Skeletal muscle satellite cell (primary cell): ENCODE results near the gene MOCS3.

ENCODE experiments used
- H3K27me3 ChIP-seq: 2 replicates; pipeline ENCODE4 v1.7.0; 2013; ENCODE audit warnings: low read length; ENCODE audit not compliant: control insufficient read depth, insufficient read depth
- H3K36me3 ChIP-seq: 2 replicates; pipeline ENCODE4 v1.7.0; 2013; ENCODE audit warnings: mild to moderate bottlenecking, control low read depth, low read length; ENCODE audit not compliant: insufficient read depth
- H3K4me1 ChIP-seq: 2 replicates; pipeline ENCODE4 v1.7.0; 2013; ENCODE audit warnings: low read length; ENCODE audit not compliant: control insufficient read depth, insufficient read depth
- H3K4me2 ChIP-seq: 2 replicates; pipeline ENCODE4 v1.7.0; 2013; ENCODE audit warnings: mild to moderate bottlenecking, low read length
- H3K4me3 ChIP-seq: 2 replicates; pipeline ENCODE4 v1.7.0; 2013; ENCODE audit warnings: low read length
- H3K9ac ChIP-seq: 2 replicates; pipeline ENCODE4 v1.7.0; 2013; ENCODE audit warnings: mild to moderate bottlenecking, low read depth, low read length, moderate library complexity
- H3K9me3 ChIP-seq: replicated peaks from 2 replicates; pipeline ENCODE4 v1.7.0; 2013; ENCODE audit warnings: mild to moderate bottlenecking, control low read depth, low read length

The MOCS3 gene

DNA sequence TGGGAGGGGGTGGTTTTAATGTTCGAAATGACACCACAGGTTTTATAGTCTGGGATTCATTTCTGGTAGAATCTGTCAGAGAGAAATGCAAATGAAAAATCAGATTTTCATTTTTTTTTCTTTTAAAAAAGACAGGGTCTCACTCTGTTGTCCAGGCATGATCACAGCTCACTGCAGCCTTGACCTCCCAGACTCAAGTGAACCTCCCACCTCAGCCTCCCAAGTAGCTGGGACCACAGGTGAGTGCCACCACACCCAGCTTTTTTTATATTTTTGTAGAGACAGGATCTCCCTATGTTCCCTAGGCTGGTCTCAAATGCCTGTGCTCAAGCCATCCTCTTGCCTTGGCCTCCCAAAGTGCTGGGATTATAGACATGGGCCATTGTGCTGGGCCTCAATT lies 25.0 kb upstream of the MOCS3 start:
- no peak overlapping the region for H3K4me3 ChIP-seq

DNA sequence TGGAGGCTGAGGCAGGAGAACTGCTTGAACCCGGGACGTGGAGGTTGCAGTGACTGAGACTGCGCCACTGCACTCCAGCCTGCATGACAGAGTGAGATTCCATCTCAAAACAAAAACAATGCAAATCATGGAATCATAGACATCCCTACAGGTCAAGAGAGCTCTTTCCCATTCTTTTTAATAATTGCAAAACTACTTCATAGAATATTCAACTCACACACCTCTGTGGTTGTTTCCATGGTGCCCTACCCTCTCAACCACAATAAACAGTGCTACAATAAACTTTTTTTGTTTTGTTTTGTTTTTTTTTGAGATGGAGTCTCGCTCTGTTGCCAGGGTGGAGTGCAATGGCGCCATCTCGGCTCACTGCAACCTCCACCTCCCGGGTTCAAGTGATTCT lies 15.5 kb upstream of the MOCS3 start:
- H3K36me3 ChIP-seq: peaks cover 55% of the 10 kb centered on the region
- no peaks in the 10 kb centered on the region for H3K9me3 ChIP-seq
- H3K4me2 ChIP-seq: no peak overlapping the region
- H3K27me3 ChIP-seq: no peaks in the 10 kb centered on the region
- no peak overlapping the region for H3K9ac ChIP-seq
- H3K4me1 ChIP-seq: no peaks in the 10 kb centered on the region
- H3K4me3 ChIP-seq: no peak overlapping the region

More for the DNA sequence above, 25.0 kb upstream of the MOCS3 start:
- no peaks in the 10 kb centered on the region for H3K9me3 ChIP-seq
- no peak overlapping the region for H3K9ac ChIP-seq
- H3K4me1 ChIP-seq: peaks cover 17% of the 10 kb centered on the region
- no peaks in the 10 kb centered on the region for H3K27me3 ChIP-seq
- H3K36me3 ChIP-seq: peaks cover 40% of the 10 kb centered on the region
- no peak overlapping the region for H3K4me2 ChIP-seq

DNA sequence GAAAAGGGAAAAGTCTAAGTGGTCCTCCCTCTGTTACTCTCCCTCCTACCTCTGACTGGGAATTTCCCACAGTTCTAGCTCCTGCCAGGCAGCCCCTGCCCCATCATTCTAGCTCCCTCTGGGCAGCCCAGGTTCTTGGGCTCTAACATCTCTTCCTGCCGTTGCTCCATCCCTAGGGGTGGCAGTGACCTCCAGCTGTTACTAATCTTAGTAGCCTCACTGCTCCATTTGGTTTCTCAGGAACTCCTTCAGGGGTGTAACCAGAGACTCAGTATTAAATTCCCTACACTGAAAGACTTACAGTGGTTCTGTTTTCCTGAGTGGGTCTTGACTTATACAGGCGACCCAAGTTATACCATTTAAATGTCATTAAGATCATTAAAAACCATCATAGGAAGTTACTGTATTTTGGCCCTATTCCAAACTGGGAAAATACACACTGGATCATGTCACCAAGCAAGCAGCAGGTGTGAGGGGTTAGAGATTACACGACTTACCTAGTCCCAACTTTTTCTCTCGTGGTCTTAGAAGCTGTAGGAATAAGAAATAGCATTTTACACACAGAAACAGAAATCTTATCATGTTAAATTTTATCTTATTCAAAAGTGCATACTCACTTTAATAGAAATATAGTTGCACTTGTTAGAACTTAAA lies 10.4 kb upstream of the MOCS3 start:
- H3K9me3 ChIP-seq: no peaks in the 10 kb centered on the region
- no peaks in the 10 kb centered on the region for H3K4me1 ChIP-seq
- H3K4me2 ChIP-seq: no peak overlapping the region
- no peak overlapping the region for H3K4me3 ChIP-seq
- no peak overlapping the region for H3K9ac ChIP-seq
- H3K27me3 ChIP-seq: no peaks in the 10 kb centered on the region
- peaks cover 78% of the 10 kb centered on the region for H3K36me3 ChIP-seq

DNA sequence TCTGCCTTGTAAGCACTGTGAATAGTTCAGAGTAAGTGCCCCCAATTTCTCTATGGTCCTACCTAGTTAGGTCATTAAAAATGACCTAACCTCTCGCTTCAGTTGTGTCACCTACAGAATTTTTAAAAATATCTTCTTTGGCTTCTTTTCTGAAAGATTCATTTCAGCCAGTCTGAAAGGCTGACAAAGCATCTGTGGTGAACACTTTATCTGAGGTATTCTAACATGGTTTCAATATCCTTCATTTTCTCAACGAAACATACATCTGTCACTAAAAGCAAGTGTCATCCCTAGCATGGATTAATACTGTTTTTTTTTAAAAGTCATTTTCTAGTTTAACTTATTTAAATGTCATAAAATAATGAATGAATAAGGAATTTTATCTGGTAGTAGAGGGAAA lies 5.4 kb upstream of the MOCS3 start:
- H3K36me3 ChIP-seq: peaks cover 49% of the 10 kb centered on the region

DNA sequence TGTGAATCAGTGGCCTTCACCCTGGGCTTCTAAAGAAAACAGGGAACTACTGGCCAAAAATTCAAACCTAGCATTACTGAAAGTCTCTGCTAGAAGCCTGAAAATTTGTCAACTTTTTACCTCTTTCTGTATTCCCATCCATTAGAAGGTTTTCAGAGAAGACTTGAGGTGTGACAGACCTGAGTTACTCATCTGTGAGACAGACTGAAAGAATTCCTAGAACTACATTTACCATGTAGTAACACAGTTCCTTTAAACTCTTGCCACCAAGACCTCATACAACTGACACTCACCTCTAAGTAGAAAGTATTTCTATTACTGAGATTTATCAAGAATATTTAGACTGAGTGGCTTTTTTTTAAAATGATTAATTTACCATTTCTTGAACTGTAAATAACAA lies 4.8 kb upstream of the MOCS3 start:
- H3K9me3 ChIP-seq: no peaks in the 10 kb centered on the region
- H3K36me3 ChIP-seq: peaks cover 46% of the 10 kb centered on the region
- H3K4me1 ChIP-seq: peaks cover 13% of the 10 kb centered on the region
- no peak overlapping the region for H3K4me3 ChIP-seq
- no peaks in the 10 kb centered on the region for H3K27me3 ChIP-seq
- no peak overlapping the region for H3K4me2 ChIP-seq
- no peak overlapping the region for H3K9ac ChIP-seq

More for the DNA sequence above, 5.4 kb upstream of the MOCS3 start:
- peaks cover 13% of the 10 kb centered on the region for H3K4me1 ChIP-seq
- no peak overlapping the region for H3K4me2 ChIP-seq
- H3K4me3 ChIP-seq: no peak overlapping the region
- H3K9me3 ChIP-seq: no peaks in the 10 kb centered on the region
- no peaks in the 10 kb centered on the region for H3K27me3 ChIP-seq
- no peak overlapping the region for H3K9ac ChIP-seq

DNA sequence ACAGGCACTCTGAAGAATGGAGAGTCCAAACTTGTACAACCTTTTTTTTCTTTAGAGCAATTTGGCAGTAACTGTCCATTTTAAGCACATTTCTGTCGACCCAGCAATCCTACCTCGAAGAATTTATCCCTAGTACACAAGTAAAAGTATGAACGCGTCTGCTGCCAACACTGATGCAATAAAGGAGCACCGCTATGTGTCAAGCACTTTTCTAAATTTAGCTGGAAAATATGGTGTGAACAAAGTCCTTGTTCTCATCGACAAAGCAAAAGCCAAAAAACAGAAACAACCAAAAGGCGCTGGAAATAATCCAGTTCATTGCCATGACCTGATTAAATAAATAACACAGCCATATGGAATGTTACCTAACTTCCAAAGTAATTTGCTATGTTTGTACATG lies 1.3 kb upstream of the MOCS3 start:
- Histone ChIP-seq H3K27me3 (no peaks in the 10 kb centered on the region), H3K36me3 (peaks cover 33% of the 10 kb centered on the region), H3K4me2 (peak overlapping the region; percentile 100), H3K4me1 (peaks cover 25% of the 10 kb centered on the region), H3K9ac (peak overlapping the region; percentile 99), H3K4me3 (peak overlapping the region; percentile 95), H3K9me3 (no peaks in the 10 kb centered on the region)

DNA sequence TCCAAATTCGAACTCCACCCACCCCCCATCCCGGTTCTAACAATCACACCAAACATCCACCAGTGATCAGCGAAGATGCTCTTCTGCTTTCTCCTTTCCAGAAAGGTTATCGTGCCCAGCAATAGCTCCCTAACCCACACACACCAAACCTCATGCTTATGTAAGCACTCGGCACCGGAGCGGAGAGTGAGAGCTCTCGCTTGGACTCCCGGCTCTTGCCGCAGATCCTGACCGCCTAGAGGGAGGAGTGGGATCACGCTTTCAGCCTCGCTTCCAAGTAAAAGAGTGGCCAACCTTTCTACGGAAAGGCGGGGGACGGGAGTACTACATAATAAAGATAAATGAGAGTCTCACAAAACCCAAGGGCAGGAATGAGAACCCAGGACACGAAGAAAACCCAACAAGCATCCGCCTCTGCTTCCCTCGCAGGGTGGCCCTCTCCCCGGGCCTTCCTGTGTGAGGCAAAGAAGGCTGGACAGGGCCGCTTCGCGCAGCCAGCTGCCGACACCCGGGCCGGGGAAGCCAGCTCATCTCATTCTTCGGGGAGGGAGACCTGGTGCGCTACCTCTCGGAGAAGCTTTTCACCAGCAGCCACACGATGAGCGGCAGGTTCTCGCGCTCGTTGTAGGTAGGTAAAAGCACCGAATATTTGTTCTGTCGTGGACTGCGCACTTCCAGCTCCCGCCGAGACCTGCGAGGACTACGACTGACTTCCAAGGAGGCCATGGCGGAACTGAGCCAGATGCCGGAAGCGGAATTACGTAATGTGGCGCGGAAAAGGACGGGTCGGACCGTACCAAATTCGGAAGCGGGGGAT lies 612 bp upstream of the MOCS3 start, which contains the start of gene DPM1:
TSS of gene DPM1 (minus strand) at position 735 of the 817 bp plus-strand sequence. CDS start at position 726, 9 bp downstream.
- no peaks in the 10 kb centered on the region for H3K27me3 ChIP-seq
- peak within 1 kb of the TSS; percentile 99 for H3K9ac ChIP-seq

DNA sequence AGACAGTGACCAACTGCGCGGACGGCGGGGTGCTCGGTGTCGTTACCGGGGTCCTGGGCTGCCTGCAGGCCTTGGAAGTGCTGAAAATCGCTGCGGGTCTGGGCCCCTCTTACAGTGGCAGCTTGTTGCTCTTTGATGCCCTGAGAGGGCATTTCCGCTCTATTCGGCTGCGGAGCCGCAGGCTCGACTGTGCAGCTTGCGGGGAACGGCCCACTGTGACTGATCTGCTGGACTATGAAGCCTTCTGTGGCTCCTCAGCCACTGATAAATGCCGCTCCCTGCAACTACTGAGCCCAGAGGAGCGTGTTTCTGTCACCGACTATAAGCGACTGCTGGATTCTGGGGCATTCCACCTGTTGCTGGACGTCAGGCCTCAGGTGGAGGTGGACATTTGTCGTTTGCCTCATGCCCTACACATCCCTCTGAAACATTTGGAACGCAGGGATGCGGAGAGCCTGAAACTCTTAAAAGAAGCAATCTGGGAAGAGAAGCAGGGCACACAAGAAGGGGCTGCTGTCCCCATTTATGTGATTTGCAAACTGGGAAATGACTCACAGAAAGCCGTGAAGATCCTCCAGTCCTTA lies 1.0 kb downstream of the MOCS3 start:
- peaks cover 14% of the 10 kb centered on the region for H3K36me3 ChIP-seq
- H3K4me3 ChIP-seq: peak overlapping the region; percentile 95
- peaks cover 25% of the 10 kb centered on the region for H3K4me1 ChIP-seq
- no peaks in the 10 kb centered on the region for H3K27me3 ChIP-seq
- peak overlapping the region; percentile 99 for H3K9ac ChIP-seq
- no peaks in the 10 kb centered on the region for H3K9me3 ChIP-seq
- peak overlapping the region; percentile 100 for H3K4me2 ChIP-seq

More for the DNA sequence above, 612 bp upstream of the MOCS3 start, which contains the start of gene DPM1:
- H3K36me3 ChIP-seq: peaks cover 28% of the 10 kb centered on the region
- peak within 1 kb of the TSS; percentile 100 for H3K4me2 ChIP-seq
- peaks cover 25% of the 10 kb centered on the region for H3K4me1 ChIP-seq
- H3K4me3 ChIP-seq: peak within 1 kb of the TSS; percentile 95
- H3K9me3 ChIP-seq: no peaks in the 10 kb centered on the region

DNA sequence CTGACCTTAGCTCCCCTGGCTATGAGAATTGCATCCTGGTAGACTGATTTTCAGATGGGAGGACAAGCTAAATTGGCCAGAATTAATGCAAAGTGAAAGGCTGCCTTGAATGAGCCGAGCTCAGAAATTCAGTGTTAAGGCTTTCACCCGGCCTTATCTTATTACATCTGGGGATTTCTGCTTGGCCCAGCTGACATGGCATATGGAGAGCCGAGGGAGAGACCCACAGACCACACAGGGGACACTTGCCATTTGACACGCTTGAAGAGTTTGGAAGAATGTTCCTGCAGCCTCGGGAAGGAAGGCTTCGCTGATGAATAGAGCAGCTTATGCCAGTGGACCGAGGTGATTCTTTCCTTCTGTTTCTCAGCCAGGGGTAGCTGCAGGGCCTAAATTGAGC lies 9.0 kb downstream of the MOCS3 start:
- no peaks in the 10 kb centered on the region for H3K9me3 ChIP-seq

DNA sequence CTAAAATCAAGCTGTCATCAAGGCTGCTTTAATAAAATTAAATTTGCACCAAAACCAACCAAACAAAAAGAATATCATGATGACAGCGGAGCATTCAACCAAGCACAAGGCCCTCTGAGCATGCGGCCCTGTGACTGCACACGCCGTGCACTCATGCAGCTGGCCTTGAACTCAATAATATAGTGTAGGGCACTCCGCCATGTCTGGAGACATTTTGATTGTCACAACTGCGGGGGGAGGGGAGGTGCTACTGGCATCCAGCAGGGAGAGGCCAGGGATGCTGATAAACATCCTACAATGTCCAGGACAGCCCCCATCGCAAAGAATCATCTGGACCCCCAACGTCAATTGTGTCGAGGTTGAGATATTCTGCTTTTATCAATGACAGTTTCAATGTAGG lies 9.7 kb downstream of the MOCS3 start:
- Histone ChIP-seq H3K9me3 (no peaks in the 10 kb centered on the region), H3K4me3 (no peak overlapping the region), H3K9ac (no peak overlapping the region), H3K36me3 (no peaks in the 10 kb centered on the region), H3K27me3 (peaks cover 16% of the 10 kb centered on the region), H3K4me1 (no peaks in the 10 kb centered on the region), H3K4me2 (no peak overlapping the region)

More for the DNA sequence above, 9.0 kb downstream of the MOCS3 start:
- Histone ChIP-seq H3K27me3 (peaks cover 16% of the 10 kb centered on the region), H3K4me2 (peak overlapping the region; percentile 44), H3K9ac (no peak overlapping the region), H3K4me1 (no peaks in the 10 kb centered on the region), H3K4me3 (no peak overlapping the region), H3K36me3 (no peaks in the 10 kb centered on the region)

DNA sequence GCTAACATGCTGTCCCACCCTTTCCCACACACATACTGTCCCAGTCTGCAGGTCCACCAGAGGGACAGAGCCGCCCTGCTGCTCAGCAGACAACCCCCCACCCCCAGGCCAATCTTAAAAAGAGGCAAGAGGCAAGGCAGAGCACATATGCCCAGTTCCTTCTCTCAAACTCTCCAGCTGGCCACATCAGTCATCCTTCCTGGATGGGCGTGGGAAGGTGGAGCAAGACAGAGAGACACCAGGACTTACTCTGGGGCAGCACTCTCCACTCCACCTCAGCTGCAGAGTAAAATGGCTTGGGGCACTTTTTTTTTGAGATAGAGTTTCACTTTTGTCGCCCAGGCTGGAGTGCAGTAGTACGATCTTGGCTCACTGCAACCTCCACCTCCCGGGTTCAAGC lies 10.8 kb downstream of the MOCS3 start:
- Histone ChIP-seq H3K9ac (no peak overlapping the region), H3K4me3 (no peak overlapping the region), H3K27me3 (peaks cover 16% of the 10 kb centered on the region), H3K4me1 (no peaks in the 10 kb centered on the region), H3K9me3 (no peaks in the 10 kb centered on the region), H3K36me3 (no peaks in the 10 kb centered on the region), H3K4me2 (no peak overlapping the region)
